ENCODE measurements around the gene RIPOR1.

GRCh38 chr16:67480833-67481560, 47.6 kb upstream of the RIPOR1 start, which contains the start of gene ATP6V0D1:
- peak; percentile 81 to 91 for TF ChIP-seq CTCF (IDR thresholded peaks at IDR 0.05)
- TF ChIP-seq POLR2AphosphoS5 (IDR thresholded peaks at IDR 0.05): peak; percentile 78 to 98 (median 95)
- TF ChIP-seq POLR2A (IDR thresholded peaks at IDR 0.05): peak in 1 of 2 donors; percentile 93
- no peak for TF ChIP-seq EP300 (IDR thresholded peaks at IDR 0.05)

Measured in suprapubic skin (tissue), 4 donors.